VCaP (cell line): ENCODE results near the gene FHIT.
"Not testable (repeated sequence)": the region's sequence is repeated elsewhere in the genome, so short reads cannot be mapped to it uniquely, and the experiment has no call there.

ENCODE experiments used
- H3K27ac ChIP-seq: fragments of 450-650 bp; 2 replicates; pipeline ENCODE4 v1.5.1; 2017
- TF ChIP-seq, protein P1 (sequence below): fragments of 450-650 bp; conservative IDR thresholded peaks from 2 replicates; pipeline ENCODE4 v1.5.1; 2017; ENCODE audit warnings: mild to moderate bottlenecking, moderate library complexity

FHIT gene

DNA sequence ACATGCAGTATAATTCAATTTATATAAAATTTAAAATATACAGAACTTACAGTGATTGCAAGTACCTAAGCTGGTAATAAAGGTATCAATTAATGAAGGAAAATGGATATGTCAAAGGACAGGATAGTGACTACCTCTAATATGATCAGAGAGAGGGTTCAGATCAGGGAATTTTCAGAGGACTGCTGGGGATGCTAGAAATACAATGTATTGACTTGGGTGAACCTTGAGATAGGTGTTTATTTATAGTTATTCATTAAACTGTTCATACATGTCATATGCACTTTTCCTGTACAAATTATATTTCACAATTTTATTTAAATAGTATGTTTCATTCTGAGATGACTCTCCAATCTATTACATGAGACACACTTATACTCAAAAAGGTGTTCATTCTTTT lies 554.1 kb downstream of the FHIT start:
- H3K27ac ChIP-seq: peak overlapping the region; percentile 63
- TF ChIP-seq, protein P1, sequence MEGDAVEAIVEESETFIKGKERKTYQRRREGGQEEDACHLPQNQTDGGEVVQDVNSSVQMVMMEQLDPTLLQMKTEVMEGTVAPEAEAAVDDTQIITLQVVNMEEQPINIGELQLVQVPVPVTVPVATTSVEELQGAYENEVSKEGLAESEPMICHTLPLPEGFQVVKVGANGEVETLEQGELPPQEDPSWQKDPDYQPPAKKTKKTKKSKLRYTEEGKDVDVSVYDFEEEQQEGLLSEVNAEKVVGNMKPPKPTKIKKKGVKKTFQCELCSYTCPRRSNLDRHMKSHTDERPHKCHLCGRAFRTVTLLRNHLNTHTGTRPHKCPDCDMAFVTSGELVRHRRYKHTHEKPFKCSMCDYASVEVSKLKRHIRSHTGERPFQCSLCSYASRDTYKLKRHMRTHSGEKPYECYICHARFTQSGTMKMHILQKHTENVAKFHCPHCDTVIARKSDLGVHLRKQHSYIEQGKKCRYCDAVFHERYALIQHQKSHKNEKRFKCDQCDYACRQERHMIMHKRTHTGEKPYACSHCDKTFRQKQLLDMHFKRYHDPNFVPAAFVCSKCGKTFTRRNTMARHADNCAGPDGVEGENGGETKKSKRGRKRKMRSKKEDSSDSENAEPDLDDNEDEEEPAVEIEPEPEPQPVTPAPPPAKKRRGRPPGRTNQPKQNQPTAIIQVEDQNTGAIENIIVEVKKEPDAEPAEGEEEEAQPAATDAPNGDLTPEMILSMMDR: no peak

DNA sequence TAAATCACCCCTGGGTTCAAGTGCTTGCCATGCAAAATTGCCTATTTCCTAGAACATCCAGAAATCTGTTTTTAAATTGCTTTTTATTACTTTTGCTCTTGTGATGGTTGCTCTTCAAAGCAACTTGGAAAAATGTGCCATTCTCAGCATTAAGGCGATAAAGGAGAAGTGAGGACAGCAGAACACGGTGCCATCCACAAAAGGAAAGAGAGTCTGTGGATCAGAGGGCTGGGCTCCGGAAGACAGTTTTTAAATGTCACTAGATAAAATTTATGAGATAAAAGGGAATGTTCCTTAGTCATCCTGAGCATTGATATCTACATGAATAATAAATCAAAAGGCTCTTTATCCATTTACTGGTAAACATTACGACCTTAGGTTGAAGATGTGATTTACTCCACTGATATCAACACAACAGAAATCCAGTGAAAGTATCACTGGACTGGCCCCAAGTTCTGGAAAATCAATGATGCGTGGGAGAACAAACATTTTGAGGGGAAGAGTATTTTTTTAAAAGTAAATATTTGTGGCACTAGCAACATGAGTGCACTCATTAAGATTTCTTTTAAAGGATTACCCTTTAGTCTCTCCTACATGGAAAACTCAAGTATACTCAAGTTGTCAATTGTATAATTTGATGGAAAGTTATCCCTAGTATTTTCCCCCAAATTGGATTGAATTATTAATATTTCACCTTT lies 554.7 kb downstream of the FHIT start:
- peak overlapping the region; percentile 63 for H3K27ac ChIP-seq
- TF ChIP-seq, protein P1: no peak

DNA sequence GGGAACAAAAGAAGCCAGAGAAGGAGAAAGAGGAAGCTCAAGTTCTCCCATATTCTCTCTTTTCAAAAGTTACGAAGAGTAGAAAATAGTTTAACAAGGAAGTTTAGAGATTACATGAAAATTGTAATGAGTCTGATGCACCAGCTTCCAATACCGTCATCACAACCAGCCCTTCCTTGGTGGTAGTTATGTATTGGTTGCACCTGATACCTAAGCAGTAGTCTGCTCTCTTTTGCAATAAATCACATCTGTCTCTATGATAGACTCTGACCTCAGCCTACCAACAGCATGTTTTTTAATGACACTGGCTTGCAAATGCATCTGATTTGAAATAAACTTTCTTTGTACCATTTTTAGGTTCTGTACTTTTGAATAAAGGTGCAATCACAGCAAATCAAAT lies 575.8 kb downstream of the FHIT start:
- H3K27ac ChIP-seq: no peak overlapping the region
- TF ChIP-seq, protein P1: no peak

DNA sequence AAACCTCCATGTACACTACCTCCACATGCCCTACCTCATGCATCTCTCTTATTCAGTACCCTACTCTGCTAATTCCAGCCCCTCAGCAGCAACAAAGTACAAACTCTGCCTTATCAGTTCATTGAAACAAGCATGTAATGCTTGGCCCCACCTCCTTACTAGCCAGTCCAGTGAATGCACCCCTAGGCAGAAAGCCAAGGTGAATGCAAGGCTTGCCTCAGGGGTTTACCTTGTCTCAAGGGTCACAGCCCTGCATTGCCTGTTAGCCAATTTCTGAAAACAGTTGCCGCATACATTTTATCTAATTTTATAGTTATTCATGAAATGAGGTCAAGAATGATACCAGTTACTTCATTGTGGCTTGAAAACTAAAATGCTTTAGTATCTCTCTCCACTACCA lies 576.4 kb downstream of the FHIT start:
- TF ChIP-seq, protein P1: no peak
- H3K27ac ChIP-seq: no peak overlapping the region

DNA sequence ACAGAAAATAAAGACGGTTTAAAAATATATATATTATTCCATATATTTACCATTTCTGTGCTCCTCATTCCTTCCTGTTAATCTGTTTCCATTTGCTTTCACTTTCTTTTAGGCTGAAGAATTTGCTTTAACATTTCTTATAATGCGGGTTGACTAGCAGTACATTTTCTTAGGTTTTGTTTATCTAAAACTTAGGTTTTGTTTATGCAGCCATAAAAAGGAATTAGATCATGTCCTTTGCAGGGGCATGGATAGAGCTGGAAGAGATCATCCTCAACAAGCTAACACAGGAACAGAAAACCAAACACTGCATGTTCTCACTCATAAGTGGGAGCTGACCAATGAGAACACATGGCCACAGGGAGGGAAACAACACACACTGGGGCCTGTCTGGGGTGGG lies 578.1 kb downstream of the FHIT start:
- H3K27ac ChIP-seq: peak overlapping the region; percentile 27
- TF ChIP-seq, protein P1: no peak

DNA sequence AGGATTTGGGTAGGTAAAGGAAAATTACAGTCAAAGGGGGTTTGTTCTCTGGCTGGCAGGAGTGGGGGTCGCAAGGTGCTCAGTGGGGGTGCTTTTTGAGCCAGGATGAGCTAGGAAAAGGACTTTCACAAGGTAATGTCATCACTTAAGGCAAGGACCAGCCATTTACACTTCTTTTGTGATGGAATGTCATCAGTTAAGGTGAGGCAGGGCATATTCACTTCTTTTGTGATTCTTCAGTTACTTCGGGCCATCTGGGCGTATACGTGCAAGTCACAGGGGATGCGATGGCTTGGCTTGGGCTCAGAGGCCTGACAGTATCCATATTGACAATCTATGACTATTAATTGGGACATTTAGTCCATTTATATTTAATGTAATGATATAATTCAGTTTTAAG lies 578.9 kb downstream of the FHIT start:
- not testable (repeated sequence) for H3K27ac ChIP-seq

DNA sequence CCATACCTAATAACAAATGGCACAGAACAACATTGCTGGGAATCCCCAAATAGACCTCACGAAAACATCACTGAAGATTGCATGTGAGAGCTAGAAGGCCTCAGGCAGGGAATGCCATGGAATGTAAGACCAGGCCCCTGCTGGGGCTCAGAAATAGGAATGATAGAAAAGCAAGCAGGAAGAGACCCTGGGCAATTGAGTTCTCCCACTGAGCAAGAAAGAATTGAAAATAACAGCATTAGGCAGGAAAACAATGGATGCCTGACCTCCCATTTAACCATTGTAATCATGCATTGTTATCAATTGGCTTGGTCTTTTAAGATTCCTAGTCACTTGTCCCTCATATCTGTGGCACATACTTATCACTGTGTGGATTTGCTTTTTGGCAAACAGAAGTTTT lies 581.6 kb downstream of the FHIT start:
- H3K27ac ChIP-seq: no peak overlapping the region
- TF ChIP-seq, protein P1: no peak

DNA sequence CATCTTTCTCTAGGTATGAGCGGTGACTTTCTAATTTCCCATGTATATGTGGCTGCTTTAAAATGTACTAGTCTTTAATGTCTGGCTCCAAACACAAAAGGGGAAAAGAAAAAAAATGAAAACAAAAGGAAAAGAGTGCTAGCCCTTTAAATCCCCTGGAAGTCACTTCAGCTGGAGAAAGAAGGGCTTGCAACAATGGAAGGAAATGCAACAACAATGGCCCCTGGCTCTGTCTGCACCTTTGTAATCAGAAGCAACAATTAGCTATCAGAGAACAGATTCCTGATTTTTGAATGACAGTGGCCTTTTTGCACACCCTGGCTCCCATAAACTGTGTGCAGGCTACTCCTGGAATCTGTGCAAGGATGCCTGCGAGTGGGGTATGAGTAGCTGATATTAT lies 591.2 kb downstream of the FHIT start:
- TF ChIP-seq, protein P1: no peak
- no peak overlapping the region for H3K27ac ChIP-seq
